Progenitor cell of endocrine pancreas (in vitro differentiated cells): ENCODE results near the gene CSMD2. TPM values are rescaled to one million over a fixed set of nuclear protein-coding genes. Genes with fewer than 3 reads are reported as not detected.

Experiments
- DNase-seq: peaks from one replicate; pipeline ENCODE4 v3.0.0; 2021; ENCODE audit warnings: low spot score; ENCODE audit not compliant: unreplicated experiment
- H3K27ac Mint-ChIP-seq: 2 replicates; pipeline ENCODE4 v1.8.0; 2021; ENCODE audit warnings: mild to moderate bottlenecking, moderate library complexity, mixed read lengths
- H3K27me3 Mint-ChIP-seq: 2 replicates; pipeline ENCODE4 v1.8.0; 2021; ENCODE audit warnings: mixed read lengths
- H3K36me3 Mint-ChIP-seq: 2 replicates; pipeline ENCODE4 v1.8.0; 2022; ENCODE audit warnings: mixed read lengths; ENCODE audit not compliant: insufficient read depth
- H3K4me1 Mint-ChIP-seq: 2 replicates; pipeline ENCODE4 v1.8.0; 2021; ENCODE audit warnings: low read depth, mixed read lengths
- H3K4me3 Mint-ChIP-seq: 2 replicates; pipeline ENCODE4 v1.8.0; 2021; ENCODE audit warnings: low read depth, mild to moderate bottlenecking, moderate library complexity, mixed read lengths
- H3K9me3 Mint-ChIP-seq: 2 replicates; pipeline ENCODE4 v1.8.0; 2021; ENCODE audit warnings: low read depth, mixed read lengths
- CTCF ChIP-seq: fragments of 200-600 bp; sonication (generic); IDR thresholded peaks from one replicate; pipeline ENCODE4 v1.5.0; 2021; ENCODE audit warnings: antibody characterized with exemption, mild to moderate bottlenecking; ENCODE audit not compliant: unreplicated experiment
- total RNA-seq: library from RNA; stranded (reverse); gene quantifications from 2 replicates; pipeline ENCODE4 v1.2.1, GENCODE V29; 2021

Gene CSMD2
- total RNA-seq, 1 donor from 2014 or later: 0.38 TPM

- no peak for DNase-seq
- H3K9me3 Mint-ChIP-seq: no peaks in the 10 kb centered on the region
- no peaks in the 10 kb centered on the region for H3K36me3 Mint-ChIP-seq
- TF ChIP-seq CTCF: no peak
- H3K27ac Mint-ChIP-seq: no peak overlapping the region
- no peak overlapping the region for H3K4me3 Mint-ChIP-seq
- no peaks in the 10 kb centered on the region for H3K4me1 Mint-ChIP-seq
- H3K27me3 Mint-ChIP-seq: no peaks in the 10 kb centered on the region
Measured at GRCh38 chr1:34037109-34037508, 127.9 kb downstream of the CSMD2 start.

- H3K4me3 Mint-ChIP-seq: no peak overlapping the region
- no peaks in the 10 kb centered on the region for H3K36me3 Mint-ChIP-seq
Measured at GRCh38 chr1:34034036-34034435, 131.0 kb downstream of the CSMD2 start.

GRCh38 chr1:34029954-34030353 is 135.1 kb downstream of the CSMD2 start:
- H3K4me3 Mint-ChIP-seq: no peak overlapping the region
- no peaks in the 10 kb centered on the region for H3K36me3 Mint-ChIP-seq
- TF ChIP-seq CTCF: no peak
- no peaks in the 10 kb centered on the region for H3K9me3 Mint-ChIP-seq
- no peak for DNase-seq
- H3K27ac Mint-ChIP-seq: no peak overlapping the region
- peaks cover 9% of the 10 kb centered on the region for H3K27me3 Mint-ChIP-seq
- H3K4me1 Mint-ChIP-seq: no peaks in the 10 kb centered on the region

More at GRCh38 chr1:34034036-34034435, 131.0 kb downstream of the CSMD2 start:
- H3K27ac Mint-ChIP-seq: no peak overlapping the region
- DNase-seq: no peak
- TF ChIP-seq CTCF: no peak
- no peaks in the 10 kb centered on the region for H3K4me1 Mint-ChIP-seq
- H3K27me3 Mint-ChIP-seq: no peaks in the 10 kb centered on the region
- no peaks in the 10 kb centered on the region for H3K9me3 Mint-ChIP-seq

- Mint-ChIP-seq H3K36me3 (no peaks in the 10 kb centered on the region), H3K4me3 (no peak overlapping the region), H3K27ac (no peak overlapping the region), H3K27me3 (peaks cover 10% of the 10 kb centered on the region), H3K9me3 (no peaks in the 10 kb centered on the region), H3K4me1 (no peaks in the 10 kb centered on the region)
- DNase-seq: no peak
- TF ChIP-seq CTCF: no peak
Measured at GRCh38 chr1:34029515-34029914, 135.5 kb downstream of the CSMD2 start.

GRCh38 chr1:34028381-34029055 is 136.5 kb downstream of the CSMD2 start:
- Mint-ChIP-seq H3K4me3 (no peak overlapping the region), H3K27me3 (peaks cover 10% of the 10 kb centered on the region), H3K4me1 (no peaks in the 10 kb centered on the region), H3K36me3 (no peaks in the 10 kb centered on the region), H3K9me3 (no peaks in the 10 kb centered on the region), H3K27ac (no peak overlapping the region)
- no peak for DNase-seq
- TF ChIP-seq CTCF: no peak
